ENCODE data around the gene PRSS2.
"Not testable (repeated sequence)": the region's sequence is repeated elsewhere in the genome, so short reads cannot be mapped to it uniquely, and the experiment has no call there.

PRSS2 gene

GRCh38 chr7:142770661-142771352, at the start of gene PRSS2:
TSS of gene PRSS2 (plus strand) at chr7:142770970. CDS start at chr7:142770983, 13 bp downstream.
- DNase-seq = no peak

GRCh38 chr7:142720986-142721385, 49.8 kb upstream of the PRSS2 start:
- DNase-seq = no peak

GRCh38 chr7:142722248-142722794, 48.4 kb upstream of the PRSS2 start:
- no peak for DNase-seq

GRCh38 chr7:142733271-142733670, 37.5 kb upstream of the PRSS2 start:
- no peak for DNase-seq

- DNase-seq = no peak
These were observed 30.8 kb upstream of the PRSS2 start for GRCh38 chr7:142739923-142740492.

GRCh38 chr7:142740786-142741185, 30.0 kb upstream of the PRSS2 start:
- no peak for DNase-seq

- not testable (repeated sequence) for DNase-seq
These were observed 28.8 kb upstream of the PRSS2 start for GRCh38 chr7:142741932-142742331.

- no peak for DNase-seq
These were observed 25.6 kb upstream of the PRSS2 start for GRCh38 chr7:142745091-142745635.

- DNase-seq = no peak
These were observed 25.0 kb upstream of the PRSS2 start for GRCh38 chr7:142745745-142746144.

GRCh38 chr7:142746264-142746663, 24.5 kb upstream of the PRSS2 start:
- no peak for DNase-seq

GRCh38 chr7:142748410-142748809, 22.4 kb upstream of the PRSS2 start:
- not testable (repeated sequence) for DNase-seq

GRCh38 chr7:142749218-142749993, 21.4 kb upstream of the PRSS2 start, which contains the start of gene PRSS1:
TSS of gene PRSS1 (plus strand) at chr7:142749472. CDS start at chr7:142749485, 13 bp downstream.
- no peak for DNase-seq

GRCh38 chr7:142750321-142750938, 20.3 kb upstream of the PRSS2 start:
- DNase-seq = no peak

- not testable (repeated sequence) for DNase-seq
These were observed 19.1 kb upstream of the PRSS2 start for GRCh38 chr7:142751526-142752175.

GRCh38 chr7:142752376-142753225, 18.2 kb upstream of the PRSS2 start:
- no peak for DNase-seq

- no peak for DNase-seq
These were observed 17.4 kb upstream of the PRSS2 start for GRCh38 chr7:142753366-142753765.

- DNase-seq = not testable (repeated sequence)
These were observed 16.8 kb upstream of the PRSS2 start for GRCh38 chr7:142753925-142754491.

GRCh38 chr7:142754681-142755575, 15.8 kb upstream of the PRSS2 start:
- DNase-seq = no peak

- DNase-seq = not testable (repeated sequence)
These were observed 12.5 kb upstream of the PRSS2 start for GRCh38 chr7:142758312-142758711.

GRCh38 chr7:142759433-142759832, 11.3 kb upstream of the PRSS2 start:
- DNase-seq = no peak

Measured in activated CD4-positive, CD25-positive, alpha-beta regulatory T cell (primary cell).